HepG2 (cell line): ENCODE data around the gene RPUSD2. TPM values are rescaled to one million over a fixed set of nuclear protein-coding genes. Genes with fewer than 3 reads are reported as not detected.

ENCODE experiments used
- EHMT2 ChIP-seq: fragments of 200-600 bp; sonication (generic); IDR thresholded peaks from 2 replicates; pipeline ENCODE4 v1.7.0; 2017; ENCODE audit warnings: antibody characterized with exemption, low read depth, low read length, borderline replicate concordance
- HOXA3 ChIP-seq: sonication (generic); formaldehyde crosslinking; IDR thresholded peaks from 2 replicates; pipeline ENCODE4 v1.5.0; 2020; ENCODE audit warnings: missing genetic modification reagents
- KDM2A ChIP-seq: sonication (generic); formaldehyde crosslinking; IDR thresholded peaks from 2 replicates; pipeline ENCODE4 v1.4.0; 2020; ENCODE audit warnings: low read depth, missing genetic modification reagents, borderline replicate concordance
- KDM5A ChIP-seq: fragments of 200-600 bp; sonication (generic); IDR thresholded peaks from 2 replicates; pipeline ENCODE4 v1.7.0; 2018; ENCODE audit warnings: antibody characterized with exemption, mild to moderate bottlenecking, low read length, borderline replicate concordance
- MIER2 ChIP-seq: IDR thresholded peaks from 2 replicates; pipeline ENCODE4 v1.6.1; 2016; ENCODE audit warnings: missing biosample characterization, missing genetic modification reagents
- MNT ChIP-seq: fragments of 450-650 bp; IDR thresholded peaks from 2 replicates; pipeline ENCODE4 v1.6.1; 2016
- MTA3 ChIP-seq: sonication (generic); formaldehyde crosslinking; IDR thresholded peaks from 2 replicates; pipeline ENCODE4 v1.4.0; 2020; ENCODE audit warnings: missing genetic modification reagents
- MXI1 ChIP-seq: IDR thresholded peaks from 3 replicates; pipeline ENCODE4 v1.6.1; 2012; ENCODE audit warnings: low read depth, low read length, inconsistent platforms, borderline replicate concordance
- NR0B2 ChIP-seq: sonication (generic); formaldehyde crosslinking; IDR thresholded peaks from 2 replicates; pipeline ENCODE4 v1.4.0; 2020; ENCODE audit warnings: mild to moderate bottlenecking, missing genetic modification reagents
- POLR2A ChIP-seq, 2 experiments: IDR thresholded peaks; 2 replicates each; pipeline ENCODE4 v1.6.1; 2011; ENCODE audit warnings: low read depth in 2 of 2, low read length in 2 of 2, mild to moderate bottlenecking in 1 of 2, moderate library complexity in 1 of 2; ENCODE audit not compliant: insufficient read depth in 1 of 2
- POLR2AphosphoS5 ChIP-seq: IDR thresholded peaks from 2 replicates; pipeline ENCODE4 v1.6.1; 2012; ENCODE audit warnings: low read depth, low read length
- RFX3 ChIP-seq: IDR thresholded peaks from 2 replicates; pipeline ENCODE4 v1.6.1; 2016; ENCODE audit warnings: missing biosample characterization, missing genetic modification reagents
- SALL2 ChIP-seq: sonication (generic); formaldehyde crosslinking; IDR thresholded peaks from 2 replicates; pipeline ENCODE4 v1.8.1; 2023; ENCODE audit warnings: mild to moderate bottlenecking, missing genetic modification reagents, inconsistent platforms
- SNAPC5 ChIP-seq: sonication (generic); formaldehyde crosslinking; IDR thresholded peaks from 2 replicates; pipeline ENCODE4 v1.8.1; 2023; ENCODE audit warnings: mild to moderate bottlenecking, missing genetic modification reagents, borderline replicate concordance
- SRSF1 ChIP-seq: fragments of 200-400 bp; formaldehyde crosslinking; optimal IDR thresholded peaks from 2 replicates; pipeline ENCODE3; 2017; ENCODE audit warnings: mild to moderate bottlenecking, low read depth, low read length, moderate library complexity
- THAP11 ChIP-seq: IDR thresholded peaks from 2 replicates; pipeline ENCODE4 v1.6.1; 2016; ENCODE audit warnings: missing biosample characterization, missing genetic modification reagents
- ZBTB21 ChIP-seq: sonication (generic); formaldehyde crosslinking; IDR thresholded peaks from 2 replicates; pipeline ENCODE4 v1.4.0; 2020; ENCODE audit warnings: missing genetic modification reagents
- ZNF30 ChIP-seq: sonication (generic); formaldehyde crosslinking; IDR thresholded peaks from 2 replicates; pipeline ENCODE4 v1.5.0; 2020; ENCODE audit warnings: mild to moderate bottlenecking, missing genetic modification reagents
- ZNF34 ChIP-seq: sonication (generic); formaldehyde crosslinking; IDR thresholded peaks from 2 replicates; pipeline ENCODE4 v1.4.0; 2020; ENCODE audit warnings: mild to moderate bottlenecking, missing genetic modification reagents, borderline replicate concordance
- ZNF513 ChIP-seq: sonication (generic); formaldehyde crosslinking; conservative IDR thresholded peaks from 2 replicates; pipeline ENCODE4 v1.5.0; 2020; ENCODE audit warnings: missing genetic modification reagents
- ZNF552 ChIP-seq: sonication (generic); formaldehyde crosslinking; IDR thresholded peaks from 2 replicates; pipeline ENCODE4 v1.9.0; 2022; ENCODE audit warnings: missing genetic modification reagents, mild to moderate bottlenecking, borderline replicate concordance
- ZNF782 ChIP-seq: sonication (generic); formaldehyde crosslinking; IDR thresholded peaks from 2 replicates; pipeline ENCODE4 v1.4.0; 2020; ENCODE audit warnings: missing genetic modification reagents, mild to moderate bottlenecking, borderline replicate concordance
- ZNF790 ChIP-seq: sonication (generic); formaldehyde crosslinking; IDR thresholded peaks from 2 replicates; pipeline ENCODE4 v1.8.0; 2022; ENCODE audit warnings: missing genetic modification reagents, mild to moderate bottlenecking, borderline replicate concordance
- polyA plus RNA-seq, 8 experiments: library from polyadenylated mRNA; depleted of rRNA in 3 of 8; stranded (reverse) in 7 of 8; unstranded in 1 of 8; fragments of >200 nt; fragmentation: Illumina TruSeq in 4 of 8; extraction: Trizol in 4 of 8; gene quantifications; 2 replicates each; pipeline versions ENCODE4 v1.2.1 to v1.2.3, GENCODE V29; 2011 to 2016; ENCODE audit warnings: low read depth in 4 of 8, missing spikeins in 1 of 8, mixed read lengths in 1 of 8; ENCODE audit not compliant: insufficient read depth in 1 of 8
- total RNA-seq, 5 experiments: library from RNA; depleted of rRNA; stranded (reverse); fragments of >200 nt; fragmentation: Illumina TruSeq; extraction: Trizol; gene quantifications; 2 replicates each; pipeline ENCODE4 v1.2.3, GENCODE V29; 2016; ENCODE audit warnings: low read depth in 1 of 5
- TF ChIP-seq, protein P1 (sequence below): sonication (generic); formaldehyde crosslinking; IDR thresholded peaks from 2 replicates; pipeline ENCODE4 v1.8.0; 2022; ENCODE audit warnings: low read depth, missing genetic modification reagents
- TF ChIP-seq, protein P2 (sequence below): sonication (generic); formaldehyde crosslinking; IDR thresholded peaks from 2 replicates; pipeline ENCODE4 v1.5.0; 2020; ENCODE audit warnings: missing genetic modification reagents

The RPUSD2 gene
- total and polyA plus RNA-seq, 2 of the 13 experiments (the other 11 are each of a cell fraction or from before 2014, with no cell fraction given) = 8.6 to 14.5 TPM

- TF ChIP-seq ZNF782 (CRISPR knock-in tag) (0 out of 2 replicates have a peak, but pooled peaks have one; percentile 46), MIER2 (no peak), SALL2 (CRISPR knock-in tag) (no peak), MTA3 (CRISPR knock-in tag) (no peak), THAP11 (CRISPR knock-in tag) (peak; percentile 75), NR0B2 (CRISPR knock-in tag) (peak; percentile 68; the same call in 1 of the 2 replicates), ZBTB21 (CRISPR knock-in tag) (no peak), ZNF30 (CRISPR knock-in tag) (no peak), POLR2AphosphoS5 (peak; percentile 80), ZNF552 (CRISPR knock-in tag) (no peak), ZNF790 (CRISPR knock-in tag) (peak; percentile 45; the same call in 1 of the 2 replicates), MXI1 (peak; percentile 88; the same call in 2 of the 3 replicates), HOXA3 (no peak; the same call in 1 of the 2 replicates), ZNF513 (CRISPR knock-in tag) (no peak), SRSF1 (peak; percentile 66), SNAPC5 (CRISPR knock-in tag) (no peak), ZNF34 (no peak), KDM2A (CRISPR knock-in tag) (0 out of 2 replicates have a peak, but pooled peaks have one; percentile 16), EHMT2 (no peak), POLR2A (IDR thresholded peaks at IDR 0.05; ENCODE audit: insufficient read depth in 1 of 2, low read depth in 2 of 2, low read length in 2 of 2) (peak; percentile 77 to 86), KDM5A (peak; percentile 55), MNT (peak; percentile 75), RFX3 (peak; percentile 75)
- TF ChIP-seq, protein P1, sequence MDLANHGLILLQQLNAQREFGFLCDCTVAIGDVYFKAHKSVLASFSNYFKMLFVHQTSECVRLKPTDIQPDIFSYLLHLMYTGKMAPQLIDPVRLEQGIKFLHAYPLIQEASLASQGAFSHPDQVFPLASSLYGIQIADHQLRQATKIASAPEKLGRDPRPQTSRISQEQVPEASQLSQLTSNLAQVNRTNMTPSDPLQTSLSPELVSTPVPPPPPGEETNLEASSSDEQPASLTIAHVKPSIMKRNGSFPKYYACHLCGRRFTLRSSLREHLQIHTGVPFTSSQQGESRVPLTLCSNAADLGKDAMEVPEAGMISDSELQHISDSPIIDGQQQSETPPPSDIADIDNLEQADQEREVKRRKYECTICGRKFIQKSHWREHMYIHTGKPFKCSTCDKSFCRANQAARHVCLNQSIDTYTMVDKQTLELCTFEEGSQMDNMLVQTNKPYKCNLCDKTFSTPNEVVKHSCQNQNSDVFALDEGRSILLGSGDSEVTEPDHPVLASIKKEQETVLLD (CRISPR knock-in tag) = no peak
- TF ChIP-seq, protein P2, sequence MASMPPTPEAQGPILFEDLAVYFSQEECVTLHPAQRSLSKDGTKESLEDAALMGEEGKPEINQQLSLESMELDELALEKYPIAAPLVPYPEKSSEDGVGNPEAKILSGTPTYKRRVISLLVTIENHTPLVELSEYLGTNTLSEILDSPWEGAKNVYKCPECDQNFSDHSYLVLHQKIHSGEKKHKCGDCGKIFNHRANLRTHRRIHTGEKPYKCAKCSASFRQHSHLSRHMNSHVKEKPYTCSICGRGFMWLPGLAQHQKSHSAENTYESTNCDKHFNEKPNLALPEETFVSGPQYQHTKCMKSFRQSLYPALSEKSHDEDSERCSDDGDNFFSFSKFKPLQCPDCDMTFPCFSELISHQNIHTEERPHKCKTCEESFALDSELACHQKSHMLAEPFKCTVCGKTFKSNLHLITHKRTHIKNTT (CRISPR knock-in tag) = no peak
These were observed 4.3 kb upstream of the RPUSD2 start, which contains the start of gene CCDC32 (continued) for GRCh38 chr15:40564591-40565332.
